ENCODE measurements around the gene ALDH1L1.

DNA sequence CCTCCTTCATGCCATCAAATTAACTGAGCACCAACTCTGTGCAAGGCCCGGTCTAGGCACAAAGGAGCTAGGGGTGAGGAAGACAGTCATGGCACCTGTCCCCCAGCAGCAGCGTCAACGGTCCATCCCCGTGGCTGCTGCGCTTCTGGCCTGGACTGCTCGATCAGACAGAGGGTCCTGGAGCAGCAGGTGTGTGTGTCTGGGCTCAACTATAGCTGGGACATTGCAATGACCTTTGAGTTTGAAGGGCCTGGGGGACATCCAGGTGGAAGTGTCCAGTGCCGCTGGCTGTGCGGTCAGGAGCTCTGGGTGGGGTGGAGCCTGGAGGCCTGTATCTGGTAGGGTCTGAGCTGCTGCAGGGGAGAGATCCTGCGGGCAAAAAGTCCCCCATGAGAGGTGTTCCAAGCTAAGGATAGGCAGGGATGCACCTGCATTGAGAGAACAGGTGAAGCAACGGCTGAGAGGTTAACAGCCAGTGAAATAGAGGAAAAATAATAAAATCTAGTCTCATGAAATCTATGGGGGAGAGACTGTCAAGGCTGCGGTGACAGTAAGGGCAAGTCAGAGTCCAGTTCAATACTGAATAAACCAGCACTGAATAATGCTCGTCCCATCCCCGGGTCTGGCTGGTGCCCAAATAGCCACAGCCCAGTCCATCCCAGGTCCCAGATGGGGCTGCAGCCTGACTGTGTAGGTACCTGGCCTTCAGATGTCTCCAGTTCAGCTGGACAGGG, 71.1 kb downstream of the ALDH1L1 start:
- no peak for TF ChIP-seq TAF1 (IDR thresholded peaks at IDR 0.05; ENCODE audit: borderline replicate concordance, low read depth, low read length)
- TF ChIP-seq POLR2AphosphoS5 (IDR thresholded peaks at IDR 0.05; ENCODE audit: low read depth, low read length) = no peak
- no peak for TF ChIP-seq POLR2A (IDR thresholded peaks at IDR 0.05; ENCODE audit: low read depth, low read length)
